H9 (cell line): ENCODE data around the gene ZIC4. TPM values are rescaled to one million over a fixed set of nuclear protein-coding genes. Genes with fewer than 3 reads are reported as not detected.

Experiments
- DNase-seq: peaks from one replicate; pipeline ENCODE4 v3.0.0-alpha.2; 2017
- H2AFZ ChIP-seq: one replicate; pipeline ENCODE4 v1.6.1; 2013; ENCODE audit warnings: mild to moderate bottlenecking, low read length, control low read depth, moderate library complexity
- H2AK5ac ChIP-seq: 2 replicates; pipeline ENCODE4 v1.6.1; 2013; ENCODE audit warnings: low read length, control low read depth, mixed read lengths; ENCODE audit not compliant: insufficient read length
- H2BK120ac ChIP-seq: one replicate; pipeline ENCODE4 v1.6.1; 2013; ENCODE audit warnings: low read depth, mild to moderate bottlenecking, low read length, control low read depth, inconsistent platforms; ENCODE audit not compliant: poor library complexity, severe bottlenecking
- H2BK12ac ChIP-seq: 2 replicates; pipeline ENCODE4 v1.6.1; 2013; ENCODE audit warnings: low read length, control low read depth, mixed read lengths, low read depth; ENCODE audit not compliant: insufficient read length
- H2BK15ac ChIP-seq: 2 replicates; pipeline ENCODE4 v1.6.1; 2013; ENCODE audit warnings: low read depth, low read length, control low read depth
- H2BK20ac ChIP-seq: one replicate; pipeline ENCODE4 v1.6.1; 2013; ENCODE audit warnings: low read depth, mild to moderate bottlenecking, low read length, control low read depth, inconsistent platforms; ENCODE audit not compliant: poor library complexity, severe bottlenecking
- H2BK5ac ChIP-seq: 2 replicates; pipeline ENCODE4 v1.6.1; 2013; ENCODE audit warnings: low read length, control low read depth, mixed read lengths; ENCODE audit not compliant: insufficient read length
- H3K14ac ChIP-seq: 2 replicates; pipeline ENCODE4 v1.6.1; 2013; ENCODE audit warnings: low read length, control low read depth; ENCODE audit not compliant: insufficient read depth
- H3K18ac ChIP-seq: 2 replicates; pipeline ENCODE4 v1.6.1; 2013; ENCODE audit warnings: low read depth, mild to moderate bottlenecking, mixed read lengths, low read length, control low read depth; ENCODE audit not compliant: insufficient read length
- H3K23ac ChIP-seq: 2 replicates; pipeline ENCODE4 v1.6.1; 2013; ENCODE audit warnings: low read length, control low read depth, mixed read lengths, low read depth; ENCODE audit not compliant: insufficient read length
- H3K23me2 ChIP-seq: 2 replicates; pipeline ENCODE4 v1.6.1; 2013; ENCODE audit warnings: low read depth, mild to moderate bottlenecking, mixed read lengths, low read length, control low read depth; ENCODE audit not compliant: insufficient read length, poor library complexity, severe bottlenecking
- H3K27ac ChIP-seq: 2 replicates; pipeline ENCODE4 v1.5.1; 2013; ENCODE audit warnings: low read length, control low read depth, mixed read lengths, low read depth; ENCODE audit not compliant: insufficient read length
- H3K27me3 ChIP-seq: 2 replicates; pipeline ENCODE4 v1.6.1; 2013; ENCODE audit warnings: low read length, control low read depth, inconsistent platforms; ENCODE audit not compliant: insufficient read depth
- H3K4ac ChIP-seq: 2 replicates; pipeline ENCODE4 v1.6.1; 2013; ENCODE audit warnings: low read depth, mild to moderate bottlenecking, control low read depth, inconsistent platforms, low read length, moderate library complexity
- H3K4me1 ChIP-seq: 2 replicates; pipeline ENCODE4 v1.6.1; 2013; ENCODE audit warnings: low read length, control low read depth, inconsistent platforms; ENCODE audit not compliant: insufficient read depth
- H3K4me2 ChIP-seq: 2 replicates; pipeline ENCODE4 v1.6.1; 2013; ENCODE audit warnings: low read length, control low read depth, mixed read lengths; ENCODE audit not compliant: insufficient read length, insufficient read depth
- H3K56ac ChIP-seq: 2 replicates; pipeline ENCODE4 v1.6.1; 2013; ENCODE audit warnings: low read depth, mild to moderate bottlenecking, mixed read lengths, low read length, control low read depth; ENCODE audit not compliant: insufficient read length
- H3K79me1 ChIP-seq: 2 replicates; pipeline ENCODE4 v1.6.1; 2013; ENCODE audit warnings: low read depth, mild to moderate bottlenecking, moderate library complexity, low read length, control low read depth, inconsistent platforms; ENCODE audit not compliant: insufficient read depth, poor library complexity, severe bottlenecking
- H3K79me2 ChIP-seq: 2 replicates; pipeline ENCODE4 v1.6.1; 2013; ENCODE audit warnings: low read length, control low read depth, inconsistent platforms; ENCODE audit not compliant: insufficient read depth
- H3K9ac ChIP-seq: 2 replicates; pipeline ENCODE4 v1.6.1; 2013; ENCODE audit warnings: low read length, control low read depth, mixed read lengths; ENCODE audit not compliant: insufficient read length; ENCODE audit errors: extremely low read depth
- H3K9me3 ChIP-seq: one replicate; pipeline ENCODE4 v1.6.1; 2013; ENCODE audit warnings: low read depth, low read length, inconsistent platforms; ENCODE audit not compliant: control insufficient read depth
- H3T11ph ChIP-seq: one replicate; pipeline ENCODE4 v1.6.1; 2013; ENCODE audit warnings: mild to moderate bottlenecking, low read length, control low read depth, inconsistent platforms
- H4K20me1 ChIP-seq: one replicate; pipeline ENCODE4 v1.6.1; 2013; ENCODE audit not compliant: control insufficient read depth, insufficient read length, insufficient read depth
- H4K5ac ChIP-seq: 2 replicates; pipeline ENCODE4 v1.6.1; 2013; ENCODE audit warnings: low read depth, mild to moderate bottlenecking, mixed read lengths, low read length, control low read depth; ENCODE audit not compliant: insufficient read length
- H4K8ac ChIP-seq: replicated peaks from 2 replicates; pipeline ENCODE4 v1.6.1; 2013; ENCODE audit warnings: low read length, control low read depth, mixed read lengths, low read depth; ENCODE audit not compliant: insufficient read length
- H4K91ac ChIP-seq: 2 replicates; pipeline ENCODE4 v1.6.1; 2013; ENCODE audit warnings: low read depth, mild to moderate bottlenecking, moderate library complexity, mixed read lengths, low read length, control low read depth; ENCODE audit not compliant: insufficient read length
- H3K27ac Mint-ChIP-seq, 3 experiments: 2 replicates in 2 of 3; 3 replicates in 1 of 3; pipeline ENCODE4 v1.8.0; 2020 to 2021; ENCODE audit warnings: mixed read lengths in 3 of 3, mild to moderate bottlenecking in 1 of 3, moderate library complexity in 1 of 3
- H3K27me3 Mint-ChIP-seq: 2 replicates; pipeline ENCODE4 v1.8.0; 2021; ENCODE audit warnings: low read depth, mild to moderate bottlenecking, moderate library complexity, mixed read lengths
- H3K36me3 Mint-ChIP-seq, 3 experiments: 2 replicates in 2 of 3; 3 replicates in 1 of 3; pipeline ENCODE4 v1.8.0; 2020 to 2021; ENCODE audit warnings: low read depth in 3 of 3, mixed read lengths in 3 of 3; ENCODE audit not compliant: insufficient read depth in 1 of 3
- H3K4me1 Mint-ChIP-seq, 2 experiments: 2 replicates each; pipeline ENCODE4 v1.8.0; 2020; ENCODE audit warnings: mixed read lengths in 2 of 2
- H3K4me3 Mint-ChIP-seq, 2 experiments: 2 replicates in 1 of 2; 3 replicates in 1 of 2; pipeline ENCODE4 v1.8.0; 2020 to 2021; ENCODE audit warnings: mild to moderate bottlenecking in 2 of 2, mixed read lengths in 2 of 2, moderate library complexity in 1 of 2
- H3K9me3 Mint-ChIP-seq, 2 experiments: 2 replicates in 1 of 2; 3 replicates in 1 of 2; pipeline ENCODE4 v1.8.0; 2020; ENCODE audit warnings: mild to moderate bottlenecking in 2 of 2, mixed read lengths in 2 of 2, moderate library complexity in 1 of 2
- CTCF ChIP-seq: fragments of 200-600 bp; sonication (generic); conservative IDR thresholded peaks from 3 replicates; pipeline ENCODE4 v1.8.0; 2021; ENCODE audit warnings: antibody characterized with exemption, mild to moderate bottlenecking
- WGBS: extraction: QIAGEN DNeasy Blood & Tissue Kit; methylation state at CpG from one replicate; pipeline ENCODE4 v1.1.7; 2013; ENCODE audit warnings: missing lambda C conversion rate, low lambda C conversion rate, mixed read lengths; ENCODE audit not compliant: insufficient read length; ENCODE audit errors: extremely low coverage; 5-methylcytosine and 5-hydroxymethylcytosine counted together
- total RNA-seq: library from RNA; stranded (reverse); gene quantifications from 2 replicates; pipeline ENCODE4 v1.2.1, GENCODE V29; 2021

Gene ZIC4
- total RNA-seq, 1 experiment from 2014 or later, result not detected

GRCh38 chr3:147356909-147357900 is 49.1 kb downstream of the ZIC4 start:
- Histone ChIP-seq H3K9ac (no peak overlapping the region), H3K9me3 (no peaks in the 10 kb centered on the region), H3K27me3 (peaks cover 69% of the 10 kb centered on the region), H3K14ac (no peak overlapping the region), H4K8ac (no peak overlapping the region), H2BK12ac (no peak overlapping the region), H3K4me1 (no peaks in the 10 kb centered on the region), H3K79me2 (no peaks in the 10 kb centered on the region), H3T11ph (no peak overlapping the region), H4K5ac (no peak overlapping the region), H3K23ac (no peak overlapping the region), H2BK20ac (no peak overlapping the region), H3K23me2 (peaks cover 12% of the 10 kb centered on the region), H4K20me1 (no peaks in the 10 kb centered on the region), H2BK15ac (no peak overlapping the region), H2AK5ac (no peak overlapping the region), H3K4ac (no peak overlapping the region), H3K79me1 (no peaks in the 10 kb centered on the region), H2BK120ac (no peak overlapping the region), H3K4me2 (peak overlapping the region; percentile 58), H2AFZ (no peak overlapping the region), H4K91ac (no peak overlapping the region), H3K56ac (no peak overlapping the region), H3K18ac (no peak overlapping the region), H2BK5ac (no peak overlapping the region), H3K27ac (no peak overlapping the region)
- WGBS, result no CpG with 5 or more reads among the region's 29 CpGs
- peak; percentile 78 for TF ChIP-seq CTCF
- DNase-seq, result peak; percentile 69
- Mint-ChIP-seq H3K27me3 (peaks cover 100% of the 10 kb centered on the region), H3K4me3 (peak overlapping the region in 1 of 2 experiments; percentile 71; a peak in 3 of 5 replicates), H3K4me1 (peaks cover 54 to 76% of the 10 kb centered on the region in 2 experiments), H3K27ac (peak overlapping the region in 1 of 3 experiments; percentile 16; a peak in 1 of 7 replicates), H3K9me3 (peaks cover 0 to 3% of the 10 kb centered on the region in 2 experiments; a peak in 1 of 5 replicates), H3K36me3 (no peaks in the 10 kb centered on the region)
